HG02588 (cell line): ENCODE measurements around the gene ODAM.
"Not testable (repeated sequence)": the region's sequence is repeated elsewhere in the genome, so short reads cannot be mapped to it uniquely, and the experiment has no call there.

Experiments used
- ATAC-seq: cut with Tn5 transposase; IDR thresholded peaks from one replicate; pipeline ENCODE4 v1.9.1; 2021; ENCODE audit warnings: mild to moderate bottlenecking, moderate library complexity; ENCODE audit not compliant: unreplicated experiment

The ODAM gene, protein sequence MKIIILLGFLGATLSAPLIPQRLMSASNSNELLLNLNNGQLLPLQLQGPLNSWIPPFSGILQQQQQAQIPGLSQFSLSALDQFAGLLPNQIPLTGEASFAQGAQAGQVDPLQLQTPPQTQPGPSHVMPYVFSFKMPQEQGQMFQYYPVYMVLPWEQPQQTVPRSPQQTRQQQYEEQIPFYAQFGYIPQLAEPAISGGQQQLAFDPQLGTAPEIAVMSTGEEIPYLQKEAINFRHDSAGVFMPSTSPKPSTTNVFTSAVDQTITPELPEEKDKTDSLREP

DNA sequence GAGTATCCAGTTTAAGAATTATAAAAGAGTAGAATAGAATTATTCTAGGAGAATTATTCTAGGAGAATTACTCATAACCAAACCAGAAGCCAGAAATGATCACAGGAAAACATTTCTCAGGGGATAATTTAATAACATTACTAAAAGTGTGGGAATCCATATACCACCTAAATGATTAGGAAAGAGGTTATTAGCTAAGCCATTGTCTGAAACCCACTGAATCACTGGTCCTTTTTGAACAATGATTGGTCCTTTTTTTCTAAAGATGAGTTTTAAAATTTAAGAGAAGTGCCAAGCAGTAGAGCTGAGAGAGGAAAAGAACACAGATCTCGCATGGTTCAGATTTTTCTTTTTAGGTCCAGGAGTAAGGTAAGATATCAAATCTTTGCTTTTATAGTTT, at the start of gene ODAM:
Gene ODAM (plus strand): TSS at position 301 of the 400 bp plus-strand sequence. CDS start 819 bp downstream, outside the sequence.
- ATAC-seq = no peak

DNA sequence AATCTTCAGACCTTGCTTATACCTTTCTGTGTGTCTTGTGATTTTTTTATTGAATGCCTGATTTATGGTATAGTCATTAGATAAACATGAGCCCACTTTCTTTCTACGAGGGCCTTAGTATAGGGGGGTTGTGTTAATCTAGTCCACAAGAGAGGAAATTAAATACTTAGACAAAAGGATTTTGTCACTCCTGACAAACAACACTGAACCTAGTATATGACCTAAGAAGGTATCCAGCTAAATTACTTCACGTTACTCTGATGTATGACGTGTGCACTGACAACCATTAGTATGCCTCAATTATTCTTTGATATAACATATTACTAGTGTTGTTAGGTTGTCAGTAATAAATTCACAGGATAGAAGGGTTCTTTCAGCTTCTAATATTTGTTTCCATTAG, 44.3 kb upstream of the ODAM start:
- no peak for ATAC-seq

DNA sequence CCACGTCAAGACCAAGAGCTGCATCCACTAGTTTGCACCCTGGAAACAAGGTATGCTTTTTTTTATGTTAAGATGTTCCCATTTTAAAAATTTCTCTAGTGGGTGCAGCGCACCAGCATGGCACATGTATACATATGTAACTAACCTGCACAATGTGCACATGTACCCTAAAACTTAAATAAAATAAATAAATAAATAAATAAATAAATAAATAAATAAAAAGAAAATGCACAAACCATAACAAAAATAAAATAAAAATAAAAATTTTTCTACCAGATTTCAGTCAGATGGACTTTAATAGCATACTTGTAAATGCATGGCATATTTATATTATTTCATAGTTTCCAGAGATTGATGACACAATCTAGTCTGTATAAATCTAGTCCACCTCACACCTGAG, 43.4 kb upstream of the ODAM start:
- no peak for ATAC-seq

DNA sequence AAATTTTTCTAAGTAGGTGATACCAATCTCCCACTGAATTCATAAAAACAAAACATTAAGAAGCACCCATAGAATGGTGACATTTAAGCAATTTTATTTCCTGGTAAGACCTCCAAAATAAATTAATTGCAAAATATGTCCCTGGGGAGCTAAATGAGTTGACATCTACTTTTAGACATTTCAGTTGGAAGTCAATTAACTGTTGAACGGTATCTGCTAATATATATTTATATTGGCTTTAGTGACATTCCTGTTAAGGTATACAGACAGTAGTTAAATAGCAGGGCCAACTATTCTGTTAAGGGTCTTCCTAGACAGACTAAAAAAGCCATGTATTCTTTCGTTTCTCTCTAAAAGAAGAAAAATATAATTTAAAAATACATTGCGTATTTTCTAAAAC, 41.6 kb upstream of the ODAM start, which contains the start of gene PRR27:
Gene PRR27 (plus strand): TSS at position 301 of the 400 bp plus-strand sequence. CDS start 139 bp downstream, outside the sequence.
- ATAC-seq = no peak

DNA sequence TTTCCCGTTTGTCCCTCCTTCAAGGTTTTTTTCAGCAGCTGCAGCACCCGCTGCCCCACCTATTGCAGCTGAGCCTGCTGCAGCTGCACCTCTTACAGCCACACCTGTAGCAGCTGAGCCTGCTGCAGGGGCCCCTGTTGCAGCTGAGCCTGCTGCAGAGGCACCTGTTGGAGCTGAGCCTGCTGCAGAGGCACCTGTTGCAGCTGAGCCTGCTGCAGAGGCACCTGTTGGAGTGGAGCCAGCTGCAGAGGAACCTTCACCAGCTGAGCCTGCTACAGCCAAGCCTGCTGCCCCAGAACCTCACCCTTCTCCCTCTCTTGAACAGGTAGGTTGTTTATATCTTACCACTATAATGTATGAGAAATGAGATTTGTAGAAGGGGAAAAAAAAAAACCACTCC, 36.9 kb upstream of the ODAM start:
- ATAC-seq = no peak

DNA sequence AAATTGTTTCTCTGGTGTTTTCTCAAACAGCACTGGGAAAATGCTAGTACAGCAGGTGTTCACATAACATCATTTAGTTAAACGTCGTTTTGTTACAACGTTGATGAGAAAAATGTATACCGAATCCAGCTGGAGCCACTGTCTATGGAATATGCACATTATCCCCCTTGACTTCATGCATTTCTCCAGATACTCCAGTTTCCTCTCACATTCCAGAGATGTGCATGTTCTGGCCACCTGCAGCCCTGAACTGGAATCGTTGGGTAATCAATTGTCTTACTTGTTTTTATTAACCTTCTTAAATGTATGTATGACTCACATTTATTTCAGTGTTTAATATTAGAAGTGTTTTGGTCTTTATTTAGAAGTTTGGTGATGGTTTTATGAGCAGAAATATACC, 18.4 kb upstream of the ODAM start:
- no peak for ATAC-seq

DNA sequence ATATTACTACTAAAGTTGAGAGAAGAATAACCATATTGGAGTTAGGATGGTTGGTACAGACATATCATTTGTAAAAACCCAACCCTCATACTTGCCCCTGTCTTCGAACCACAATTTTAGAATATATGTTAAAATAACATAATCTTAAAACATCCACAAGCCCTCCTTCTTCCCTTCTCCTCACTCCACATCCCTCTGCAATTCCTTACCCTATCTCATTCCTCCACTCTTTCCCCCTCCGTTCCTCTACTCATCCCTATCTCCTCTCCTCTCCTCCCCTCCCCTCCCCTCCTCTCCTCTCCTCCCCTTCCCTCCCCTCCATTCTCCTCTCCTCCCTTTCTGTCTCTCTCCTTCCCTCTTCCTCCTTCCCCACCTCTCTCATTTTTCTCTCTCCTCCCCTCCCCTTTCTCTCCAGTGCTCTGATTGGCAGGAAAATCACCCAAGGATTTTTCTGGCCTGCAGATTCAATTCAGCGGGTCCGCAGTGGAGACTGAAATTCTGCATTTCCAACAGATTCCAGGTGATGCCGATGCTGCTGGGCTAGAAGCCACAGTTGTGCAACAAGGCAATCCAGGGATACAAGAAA, 17.4 kb upstream of the ODAM start:
- ATAC-seq = no peak

DNA sequence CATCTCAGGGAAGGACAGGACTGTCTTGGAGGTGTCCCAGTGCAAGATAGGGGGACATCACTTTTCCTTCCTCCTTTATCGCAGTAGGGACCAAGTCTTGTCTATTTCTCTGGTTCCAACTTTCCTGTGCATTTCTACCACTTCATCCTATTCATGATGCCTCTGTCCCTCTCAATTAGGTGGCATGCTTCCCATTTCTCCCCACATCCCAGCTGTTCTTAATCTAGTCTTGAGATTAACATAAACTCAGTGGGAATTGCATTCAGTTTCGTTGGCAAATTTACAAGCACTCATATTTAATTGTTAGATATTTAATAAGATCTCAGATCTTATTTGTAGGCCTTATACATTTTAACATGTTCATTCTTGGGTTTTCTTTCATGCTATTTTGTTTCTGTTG, 15.7 kb upstream of the ODAM start:
- no peak for ATAC-seq

DNA sequence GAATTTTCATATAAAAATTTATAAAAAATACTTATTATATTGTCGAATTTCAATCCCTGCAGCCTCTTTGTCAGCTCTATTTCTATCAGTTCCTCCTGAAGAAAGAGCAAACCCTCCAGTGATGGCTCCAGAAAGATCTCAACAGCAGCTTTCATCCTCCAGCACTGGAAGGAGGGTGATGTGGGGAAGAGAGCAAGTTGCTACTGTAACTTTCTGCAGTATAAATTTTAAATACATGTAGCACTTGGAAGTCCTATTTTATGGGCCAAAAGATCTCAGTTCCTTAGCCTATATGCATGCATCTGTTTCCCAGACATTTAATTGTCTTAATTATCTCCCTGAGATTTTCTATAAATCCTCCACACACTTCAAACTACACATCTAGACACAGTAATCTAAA, 13.7 kb upstream of the ODAM start:
- no peak for ATAC-seq

DNA sequence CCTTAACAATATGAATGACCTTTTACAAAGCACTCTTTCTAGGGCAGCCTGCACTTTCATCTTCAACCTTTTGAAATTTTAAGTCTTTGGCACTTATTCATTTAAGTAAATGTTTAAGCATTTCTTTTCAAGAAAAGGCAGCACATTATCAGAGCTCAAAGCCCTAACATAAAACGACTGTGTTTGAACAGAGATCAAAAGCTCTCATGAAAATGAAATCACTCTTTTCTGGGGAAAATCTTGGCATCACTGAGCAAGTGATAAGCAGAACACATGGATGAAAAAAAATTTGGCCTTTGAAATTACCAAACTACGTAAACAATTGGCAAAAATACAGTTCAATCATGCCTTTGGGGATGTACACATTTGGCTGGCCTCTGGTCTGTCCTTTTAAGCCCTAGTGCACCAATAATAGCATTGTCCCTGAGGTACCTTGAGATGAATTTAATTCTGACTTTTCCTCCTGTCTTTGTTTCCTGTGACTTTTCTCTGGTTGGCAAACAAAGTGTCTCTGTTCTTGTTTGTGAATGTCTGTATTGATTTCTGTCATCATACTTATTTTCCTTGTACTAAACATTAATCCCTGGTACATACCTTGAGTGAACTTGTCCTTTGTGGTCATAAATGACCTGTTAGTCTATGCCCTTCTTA, 12.9 kb upstream of the ODAM start:
- ATAC-seq = no peak

DNA sequence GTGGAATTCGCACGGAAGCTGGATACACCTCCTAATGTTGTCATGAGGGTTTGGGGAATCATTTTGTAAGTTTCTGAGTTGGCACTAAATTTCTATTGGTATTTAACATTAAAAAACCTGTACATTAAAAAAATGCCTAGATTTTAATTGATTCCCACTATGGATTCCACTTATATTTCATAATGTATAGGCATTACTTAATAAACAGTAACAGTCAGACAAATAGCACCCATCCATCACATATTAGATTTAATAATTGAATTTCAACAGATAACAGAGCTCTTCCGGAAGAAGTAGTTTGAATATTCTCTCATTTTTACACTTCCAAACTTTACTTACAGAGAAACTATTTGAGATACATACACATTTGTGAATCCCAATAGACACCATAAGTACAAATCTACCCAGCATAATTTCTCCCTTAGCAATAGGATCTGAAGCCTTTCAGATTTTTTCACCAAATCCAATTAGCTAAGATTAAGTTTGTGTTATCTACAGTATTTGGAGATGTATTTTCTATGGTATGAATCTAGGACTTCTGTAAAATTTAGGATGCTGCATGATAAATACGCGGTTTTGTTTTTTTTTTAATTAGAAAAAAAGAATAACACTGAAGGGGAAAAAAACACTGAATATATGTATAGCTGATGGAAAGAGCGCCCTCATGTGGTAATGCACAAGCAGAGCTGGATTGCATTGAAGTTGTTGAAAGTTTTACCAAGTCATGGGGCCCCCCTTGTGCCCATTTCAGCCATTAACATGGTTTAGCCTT, 12.2 kb upstream of the ODAM start:
- ATAC-seq = no peak

DNA sequence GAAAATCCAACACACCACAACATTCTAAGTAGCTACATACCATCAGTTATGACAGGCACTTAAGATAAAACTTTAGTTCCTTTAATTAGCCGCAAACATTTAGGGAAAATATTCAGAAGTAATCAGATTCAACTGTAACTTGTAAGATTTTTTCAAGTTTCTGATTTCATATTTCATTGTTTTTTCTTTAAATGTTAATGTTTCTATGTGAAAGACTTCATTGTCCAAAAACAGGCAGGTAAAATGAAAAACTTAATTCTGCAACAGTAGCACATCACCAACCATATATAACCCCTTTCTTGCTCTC, 11.6 kb upstream of the ODAM start:
- ATAC-seq = no peak

DNA sequence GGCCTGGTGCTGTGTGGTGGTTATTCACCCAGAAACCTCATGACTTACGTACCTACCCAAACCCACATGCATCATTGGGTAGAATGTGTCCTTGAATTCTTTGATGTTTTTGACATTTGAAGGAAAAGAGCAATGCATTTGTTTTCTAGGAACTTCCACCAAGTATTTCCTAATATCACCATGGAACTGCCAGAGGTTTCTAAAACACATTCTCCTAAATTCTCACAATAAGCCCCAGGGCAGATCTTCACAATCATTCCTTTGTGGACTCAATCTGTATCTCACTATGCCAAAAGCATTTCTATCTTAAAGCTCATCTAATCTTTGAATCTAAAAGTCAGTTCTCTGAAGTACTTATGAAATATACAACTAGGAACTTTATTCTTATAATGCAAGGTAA, 8.3 kb upstream of the ODAM start:
- no peak for ATAC-seq

DNA sequence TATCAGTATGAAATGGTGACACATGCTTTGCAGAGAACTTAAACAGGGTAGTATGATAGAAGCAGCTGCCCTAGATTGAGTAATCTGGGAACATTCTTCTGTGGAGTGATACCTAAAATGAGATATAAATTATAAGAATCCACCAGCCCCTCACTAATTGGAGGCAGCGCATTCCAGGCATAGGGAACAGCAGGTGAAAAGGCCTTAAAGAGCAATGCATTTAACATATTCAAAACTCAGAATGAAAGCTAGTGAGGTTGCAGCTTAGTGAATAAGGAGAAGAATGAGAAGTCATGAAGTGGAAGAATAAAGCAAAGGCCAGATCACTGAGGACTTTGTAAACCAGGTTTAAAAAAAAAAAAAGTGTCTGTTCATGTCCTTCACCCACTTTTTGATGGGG, 4.9 kb upstream of the ODAM start:
- ATAC-seq = no peak

DNA sequence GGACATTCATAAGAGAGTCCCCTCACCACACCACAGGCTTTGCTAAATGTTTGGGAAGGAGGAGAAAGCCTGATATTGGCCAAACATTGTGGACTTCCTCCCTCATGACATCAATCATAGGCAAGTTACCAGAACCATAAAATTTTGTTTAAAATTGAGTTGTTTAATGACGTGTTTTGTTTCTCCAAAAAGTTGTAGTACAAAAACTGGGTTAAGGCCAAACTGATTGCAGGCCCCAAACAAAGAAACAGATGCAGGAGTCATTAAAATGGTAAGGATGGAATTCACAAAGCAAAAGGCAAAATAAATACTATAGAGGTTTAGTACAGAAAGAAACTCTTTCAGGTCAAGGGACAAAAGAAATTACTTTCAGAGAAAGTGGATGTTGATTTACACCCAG, 3.9 kb upstream of the ODAM start:
- no peak for ATAC-seq

DNA sequence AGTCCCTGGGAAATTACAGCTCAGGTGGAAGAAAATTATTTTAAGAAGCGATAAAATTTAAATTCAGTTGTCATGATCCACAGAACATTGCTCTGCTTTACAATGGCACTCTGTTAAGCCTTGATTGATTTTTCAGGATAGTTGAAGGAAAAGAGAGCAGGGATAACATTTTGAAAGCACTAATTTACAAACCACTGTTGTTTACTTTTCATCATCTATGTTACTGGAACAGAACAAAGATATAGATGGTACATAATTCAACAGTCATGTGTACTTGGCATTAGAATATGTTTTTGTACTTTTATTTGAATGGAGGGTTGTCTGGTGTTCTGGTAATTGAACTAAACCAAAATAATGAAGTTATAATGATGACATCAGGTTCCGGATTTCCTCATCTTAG, 2.6 kb upstream of the ODAM start:
- ATAC-seq = no peak

DNA sequence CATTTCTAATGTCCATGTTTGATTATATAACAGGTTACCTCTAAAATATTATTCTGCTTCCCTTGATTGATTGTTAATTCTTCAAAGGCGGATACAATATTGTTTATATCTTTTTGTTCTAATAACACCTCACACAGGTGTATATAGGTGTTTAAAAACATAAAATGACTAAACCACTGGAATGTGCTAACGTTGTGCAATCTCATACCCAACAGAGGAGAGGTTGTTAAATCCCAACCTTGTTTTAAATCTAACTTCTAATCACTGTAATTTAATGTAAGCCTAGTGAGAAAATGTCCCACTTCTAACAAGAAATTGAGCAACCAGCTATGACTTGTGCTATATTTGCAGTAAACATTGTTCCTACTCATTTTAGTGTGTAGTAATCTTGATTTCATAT, 1.3 kb downstream of the ODAM start:
- ATAC-seq = no peak

DNA sequence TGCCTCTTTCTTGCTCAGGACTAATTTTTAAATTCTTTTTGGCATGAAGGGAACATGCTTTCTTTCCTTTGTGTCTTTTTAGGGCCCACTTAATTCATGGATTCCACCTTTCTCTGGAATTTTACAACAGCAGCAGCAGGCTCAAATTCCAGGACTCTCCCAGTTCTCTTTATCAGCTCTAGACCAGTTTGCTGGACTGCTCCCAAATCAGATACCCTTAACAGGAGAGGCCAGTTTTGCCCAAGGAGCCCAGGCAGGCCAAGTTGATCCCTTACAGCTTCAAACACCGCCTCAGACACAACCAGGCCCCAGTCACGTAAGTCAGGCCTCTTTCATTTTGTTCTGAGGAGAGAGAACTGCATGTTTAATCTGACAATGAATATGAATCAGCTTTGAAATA, 2.3 kb downstream of the ODAM start:
- ATAC-seq = no peak

DNA sequence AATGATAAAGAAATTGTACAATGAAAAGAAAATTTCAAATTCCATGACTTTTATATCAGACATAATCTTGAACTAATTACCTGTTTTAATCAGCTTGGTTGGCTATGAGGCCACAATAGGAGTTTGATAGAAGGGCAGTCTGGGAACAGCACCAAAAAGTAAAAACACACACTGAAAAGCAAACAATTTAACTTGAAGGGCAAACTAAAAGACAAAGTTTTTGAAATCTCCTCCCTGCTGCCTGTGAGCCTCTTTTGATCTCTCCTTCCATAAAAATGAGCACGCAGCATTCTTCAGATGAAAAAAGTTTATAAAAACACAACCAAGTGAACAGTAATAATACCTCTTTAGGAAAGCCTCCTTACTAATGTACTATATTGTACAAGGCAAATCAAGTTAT, 8.1 kb downstream of the ODAM start:
- no peak for ATAC-seq

DNA sequence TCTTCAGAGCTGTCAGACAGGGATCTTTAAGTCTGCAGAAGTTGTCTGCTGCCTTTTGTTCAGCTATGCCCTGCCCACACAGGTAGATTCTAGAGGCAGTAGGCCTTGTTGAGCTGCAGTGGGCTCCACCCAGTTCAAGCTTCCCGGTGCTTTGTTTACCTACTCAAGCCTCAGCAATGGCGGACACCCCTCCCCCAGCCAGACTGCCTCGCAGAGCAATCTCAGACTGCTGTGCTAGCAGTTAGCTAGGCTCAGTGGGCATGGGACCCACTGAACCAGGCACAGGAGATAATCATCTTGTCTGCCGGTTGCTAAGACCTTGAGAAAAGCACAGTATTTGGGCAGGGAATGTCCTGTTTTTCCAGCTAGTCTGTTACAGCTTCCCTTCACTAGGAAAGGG, 17.2 kb downstream of the ODAM start:
- ATAC-seq = not testable (repeated sequence)

DNA sequence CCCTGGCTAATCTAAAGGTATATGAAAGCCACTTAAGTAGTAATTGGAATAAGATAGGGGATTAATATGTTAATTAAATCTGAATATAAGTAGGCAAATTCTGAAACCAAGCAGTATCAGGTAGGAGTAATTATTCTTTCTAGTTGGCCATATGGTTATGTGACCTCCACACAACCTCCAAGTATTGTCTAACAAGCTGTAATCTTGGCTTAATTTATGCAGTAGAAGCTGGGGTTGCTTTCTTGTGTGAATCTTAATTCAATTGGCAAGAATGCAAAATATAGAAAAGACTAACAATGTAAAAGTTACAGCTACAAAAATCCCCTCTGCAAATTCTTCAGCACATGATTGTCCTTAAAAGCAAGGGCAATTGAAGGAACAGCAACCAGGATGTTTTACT, 20.6 kb downstream of the ODAM start:
- not testable (repeated sequence) for ATAC-seq

DNA sequence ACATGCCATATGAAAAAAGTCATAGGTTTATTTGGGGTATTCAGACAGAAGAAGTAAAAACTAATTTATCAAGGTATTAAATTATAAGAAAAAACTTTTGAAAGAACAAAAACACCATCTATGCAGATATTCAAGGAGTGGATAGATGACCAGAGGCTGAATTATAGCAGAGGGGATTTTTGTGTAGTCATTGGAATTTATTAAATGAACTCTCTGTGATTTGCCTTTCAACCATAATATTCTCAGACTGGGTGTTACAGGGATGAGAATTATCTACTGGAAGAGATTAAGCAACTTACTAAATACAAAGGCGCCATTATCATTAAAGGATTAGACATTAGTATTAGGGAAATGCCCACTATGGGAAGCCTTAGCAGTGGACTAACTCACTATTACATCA, 21.0 kb downstream of the ODAM start:
- not testable (repeated sequence) for ATAC-seq
